ENCODE results near the gene SORCS3. TPM values are rescaled to one million over a fixed set of nuclear protein-coding genes. Genes with fewer than 3 reads are reported as not detected.

The SORCS3 gene
- total and polyA plus RNA-seq, 4 donors: 0.93 TPM; not detected in 3

- Histone ChIP-seq H3K9me3 (ENCODE audit: control insufficient read depth in 4 of 4, low read length in 3 of 4) (no peaks in the 10 kb centered on the region), H3K4me3 (ENCODE audit: low read depth in 1 of 3, low read length in 3 of 3) (no peak overlapping the region), H3K4me1 (ENCODE audit: control insufficient read depth in 4 of 4, insufficient read depth in 4 of 4, low read length in 3 of 4) (no peaks in the 10 kb centered on the region), H3K36me3 (ENCODE audit: control insufficient read depth in 4 of 4, insufficient read depth in 3 of 4, low read depth in 1 of 4, low read length in 3 of 4) (no peaks in the 10 kb centered on the region), H3K9ac (ENCODE audit: low read depth in 1 of 2, low read length in 2 of 2) (no peak overlapping the region), H3K27me3 (ENCODE audit: control insufficient read depth in 4 of 4, insufficient read depth in 4 of 4, low read length in 3 of 4) (peaks cover 0 to 4% (median 0%) of the 10 kb centered on the region in 4 donors), H3K27ac (ENCODE audit: low read depth in 1 of 2, low read length in 2 of 2) (no peak overlapping the region)
- 39% methylated on average over 5 of the region's 5 CpGs for WGBS
- no peak for DNase-seq (ENCODE audit: low spot score)
- no peak for TF ChIP-seq FOXA1 (IDR thresholded peaks at IDR 0.05)
- TF ChIP-seq NR2F2 (IDR thresholded peaks at IDR 0.05): no peak
- no peak for TF ChIP-seq REST (IDR thresholded peaks at IDR 0.05)
- TF ChIP-seq EGR1 (IDR thresholded peaks at IDR 0.05; ENCODE audit: low read depth in 2 of 2): no peak
- TF ChIP-seq ATF3 (IDR thresholded peaks at IDR 0.05): no peak
- TF ChIP-seq, protein P1, sequence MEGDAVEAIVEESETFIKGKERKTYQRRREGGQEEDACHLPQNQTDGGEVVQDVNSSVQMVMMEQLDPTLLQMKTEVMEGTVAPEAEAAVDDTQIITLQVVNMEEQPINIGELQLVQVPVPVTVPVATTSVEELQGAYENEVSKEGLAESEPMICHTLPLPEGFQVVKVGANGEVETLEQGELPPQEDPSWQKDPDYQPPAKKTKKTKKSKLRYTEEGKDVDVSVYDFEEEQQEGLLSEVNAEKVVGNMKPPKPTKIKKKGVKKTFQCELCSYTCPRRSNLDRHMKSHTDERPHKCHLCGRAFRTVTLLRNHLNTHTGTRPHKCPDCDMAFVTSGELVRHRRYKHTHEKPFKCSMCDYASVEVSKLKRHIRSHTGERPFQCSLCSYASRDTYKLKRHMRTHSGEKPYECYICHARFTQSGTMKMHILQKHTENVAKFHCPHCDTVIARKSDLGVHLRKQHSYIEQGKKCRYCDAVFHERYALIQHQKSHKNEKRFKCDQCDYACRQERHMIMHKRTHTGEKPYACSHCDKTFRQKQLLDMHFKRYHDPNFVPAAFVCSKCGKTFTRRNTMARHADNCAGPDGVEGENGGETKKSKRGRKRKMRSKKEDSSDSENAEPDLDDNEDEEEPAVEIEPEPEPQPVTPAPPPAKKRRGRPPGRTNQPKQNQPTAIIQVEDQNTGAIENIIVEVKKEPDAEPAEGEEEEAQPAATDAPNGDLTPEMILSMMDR (IDR thresholded peaks at IDR 0.05; ENCODE audit: low read depth, low read length, missing input control): no peak
These were observed 23.1 kb downstream of the SORCS3 start for GRCh38 chr10:104664205-104664604.

DNA sequence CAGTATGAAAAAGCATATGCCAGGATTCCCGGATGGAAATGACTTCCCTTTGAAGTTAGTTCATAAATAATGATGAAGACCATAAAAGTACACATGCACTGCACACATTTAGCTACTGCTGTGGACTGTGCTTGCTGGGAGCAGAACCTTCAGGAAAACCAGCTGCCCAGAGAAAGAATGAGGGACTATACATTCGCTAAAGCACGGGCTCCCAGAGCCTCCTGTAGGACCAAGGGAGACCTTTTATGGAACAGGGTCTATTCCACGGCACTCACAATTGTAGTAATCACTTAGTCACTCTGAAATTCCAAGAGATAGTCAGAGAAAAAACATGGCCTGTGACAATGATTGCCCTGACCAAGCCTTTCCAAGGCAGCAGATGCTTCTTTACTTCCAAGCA is 24.1 kb downstream of the SORCS3 start:
- 84% methylated on average over 4 of the region's 4 CpGs for WGBS
- no peak overlapping the region for H3K4me3 ChIP-seq (ENCODE audit: low read depth in 1 of 3, low read length in 3 of 3)
- peaks cover 0 to 4% (median 0%) of the 10 kb centered on the region in 4 donors for H3K27me3 ChIP-seq (ENCODE audit: control insufficient read depth in 4 of 4, insufficient read depth in 4 of 4, low read length in 3 of 4)
- no peaks in the 10 kb centered on the region for H3K36me3 ChIP-seq (ENCODE audit: control insufficient read depth in 4 of 4, insufficient read depth in 3 of 4, low read depth in 1 of 4, low read length in 3 of 4)
- H3K4me1 ChIP-seq (ENCODE audit: control insufficient read depth in 4 of 4, insufficient read depth in 4 of 4, low read length in 3 of 4): no peaks in the 10 kb centered on the region
- no peak for DNase-seq (ENCODE audit: low spot score)
- H3K27ac ChIP-seq (ENCODE audit: low read depth in 1 of 2, low read length in 2 of 2): no peak overlapping the region
- H3K9me3 ChIP-seq (ENCODE audit: control insufficient read depth in 4 of 4, low read length in 3 of 4): no peaks in the 10 kb centered on the region
- no peak for TF ChIP-seq HNF4A (conservative IDR thresholded peaks at IDR 0.05)
- no peak for TF ChIP-seq ZBTB33 (IDR thresholded peaks at IDR 0.05)
- TF ChIP-seq RAD21 (IDR thresholded peaks at IDR 0.05): no peak
- TF ChIP-seq, protein P1 (IDR thresholded peaks at IDR 0.05; ENCODE audit: low read depth, low read length, missing input control): no peak
- no peak for TF ChIP-seq ATF3 (IDR thresholded peaks at IDR 0.05)
- no peak for TF ChIP-seq GABPA (IDR thresholded peaks at IDR 0.05 in 1 of 2, conservative IDR thresholded peaks at IDR 0.05 in 1 of 2)
- no peak for TF ChIP-seq REST (IDR thresholded peaks at IDR 0.05)
- TF ChIP-seq YY1 (IDR thresholded peaks at IDR 0.05): no peak
- no peak for TF ChIP-seq JUND (IDR thresholded peaks at IDR 0.05)
- no peak for TF ChIP-seq FOXA1 (IDR thresholded peaks at IDR 0.05)
- TF ChIP-seq RXRA (IDR thresholded peaks at IDR 0.05): no peak
- no peak for TF ChIP-seq TAF1 (conservative IDR thresholded peaks at IDR 0.05)
- no peak for TF ChIP-seq EGR1 (IDR thresholded peaks at IDR 0.05; ENCODE audit: low read depth in 2 of 2)
- no peak for TF ChIP-seq FOXA2 (IDR thresholded peaks at IDR 0.05)
- no peak overlapping the region for H3K9ac ChIP-seq (ENCODE audit: low read depth in 1 of 2, low read length in 2 of 2)
